Measurements from ENCODE around the gene UST.
"Not testable (repeated sequence)": the region's sequence is repeated elsewhere in the genome, so short reads cannot be mapped to it uniquely, and the experiment has no call there.

The UST gene

GRCh38 chr6:148906386-148906785, 159.6 kb downstream of the UST start:
- Histone ChIP-seq H3K9ac (ENCODE audit: low read depth in 1 of 2, low read length in 2 of 2) (no peak overlapping the region), H3K27me3 (ENCODE audit: control insufficient read depth in 2 of 2, insufficient read depth in 2 of 2, low read length in 2 of 2) (no peaks in the 10 kb centered on the region), H3K36me3 (ENCODE audit: control insufficient read depth in 2 of 2, insufficient read depth in 2 of 2, low read length in 2 of 2) (no peaks in the 10 kb centered on the region), H3K4me1 (ENCODE audit: control insufficient read depth in 2 of 2, insufficient read depth in 2 of 2, low read length in 2 of 2) (no peaks in the 10 kb centered on the region), H3K27ac (ENCODE audit: low read depth in 2 of 2, low read length in 2 of 2) (no peak overlapping the region), H3K9me3 (ENCODE audit: control insufficient read depth in 2 of 2, low read length in 2 of 2) (no peaks in the 10 kb centered on the region), H3K4me3 (ENCODE audit: low read length in 2 of 2) (no peak overlapping the region)

GRCh38 chr6:148907573-148907972, 160.7 kb downstream of the UST start:
- no peaks in the 10 kb centered on the region for H3K4me1 ChIP-seq (ENCODE audit: control insufficient read depth in 2 of 2, insufficient read depth in 2 of 2, low read length in 2 of 2)
- no peaks in the 10 kb centered on the region for H3K27me3 ChIP-seq (ENCODE audit: control insufficient read depth in 2 of 2, insufficient read depth in 2 of 2, low read length in 2 of 2)
- no peak overlapping the region for H3K27ac ChIP-seq (ENCODE audit: low read depth in 2 of 2, low read length in 2 of 2)
- no peak overlapping the region for H3K9ac ChIP-seq (ENCODE audit: low read depth in 1 of 2, low read length in 2 of 2)
- no peak overlapping the region for H3K4me3 ChIP-seq (ENCODE audit: low read length in 2 of 2)
- no peaks in the 10 kb centered on the region for H3K36me3 ChIP-seq (ENCODE audit: control insufficient read depth in 2 of 2, insufficient read depth in 2 of 2, low read length in 2 of 2)
- H3K9me3 ChIP-seq (ENCODE audit: control insufficient read depth in 2 of 2, low read length in 2 of 2): no peaks in the 10 kb centered on the region

GRCh38 chr6:148912252-148912651, 165.4 kb downstream of the UST start:
- no peaks in the 10 kb centered on the region for H3K4me1 ChIP-seq (ENCODE audit: control insufficient read depth in 2 of 2, insufficient read depth in 2 of 2, low read length in 2 of 2)
- peaks cover 0 to 5% of the 10 kb centered on the region in 2 donors for H3K9me3 ChIP-seq (ENCODE audit: control insufficient read depth in 2 of 2, low read length in 2 of 2)
- H3K27ac ChIP-seq (ENCODE audit: low read depth in 2 of 2, low read length in 2 of 2): no peak overlapping the region
- H3K9ac ChIP-seq (ENCODE audit: low read depth in 1 of 2, low read length in 2 of 2): no peak overlapping the region
- no peak overlapping the region for H3K4me3 ChIP-seq (ENCODE audit: low read length in 2 of 2)
- no peaks in the 10 kb centered on the region for H3K27me3 ChIP-seq (ENCODE audit: control insufficient read depth in 2 of 2, insufficient read depth in 2 of 2, low read length in 2 of 2)
- H3K36me3 ChIP-seq (ENCODE audit: control insufficient read depth in 2 of 2, insufficient read depth in 2 of 2, low read length in 2 of 2): no peaks in the 10 kb centered on the region

DNA sequence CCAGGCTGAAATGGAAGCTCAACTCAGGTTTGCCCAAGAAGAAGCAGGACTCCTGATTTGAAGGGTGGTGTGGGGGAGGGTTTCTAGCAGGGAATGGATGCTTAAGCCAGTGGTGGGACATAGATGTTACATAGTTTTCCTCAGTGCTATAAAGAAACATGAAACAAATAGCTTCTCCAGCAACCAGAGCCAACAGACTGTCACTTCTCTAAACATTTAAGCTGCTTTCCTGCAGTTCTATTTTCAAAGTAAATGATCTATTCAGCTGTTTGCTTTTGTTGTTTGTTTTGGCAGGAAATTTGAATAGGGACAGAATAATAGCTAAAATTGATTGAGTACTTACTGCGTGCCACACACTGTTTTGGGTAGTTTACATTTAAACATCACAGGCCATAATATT, 169.0 kb downstream of the UST start:
- Histone ChIP-seq H3K27me3 (ENCODE audit: control insufficient read depth in 2 of 2, insufficient read depth in 2 of 2, low read length in 2 of 2) (no peaks in the 10 kb centered on the region), H3K9me3 (ENCODE audit: control insufficient read depth in 2 of 2, low read length in 2 of 2) (peaks cover 0 to 5% of the 10 kb centered on the region in 2 donors), H3K4me3 (ENCODE audit: low read length in 2 of 2) (no peak overlapping the region), H3K36me3 (ENCODE audit: control insufficient read depth in 2 of 2, insufficient read depth in 2 of 2, low read length in 2 of 2) (no peaks in the 10 kb centered on the region), H3K4me1 (ENCODE audit: control insufficient read depth in 2 of 2, insufficient read depth in 2 of 2, low read length in 2 of 2) (no peaks in the 10 kb centered on the region), H3K27ac (ENCODE audit: low read depth in 2 of 2, low read length in 2 of 2) (no peak overlapping the region), H3K9ac (ENCODE audit: low read depth in 1 of 2, low read length in 2 of 2) (no peak overlapping the region)

DNA sequence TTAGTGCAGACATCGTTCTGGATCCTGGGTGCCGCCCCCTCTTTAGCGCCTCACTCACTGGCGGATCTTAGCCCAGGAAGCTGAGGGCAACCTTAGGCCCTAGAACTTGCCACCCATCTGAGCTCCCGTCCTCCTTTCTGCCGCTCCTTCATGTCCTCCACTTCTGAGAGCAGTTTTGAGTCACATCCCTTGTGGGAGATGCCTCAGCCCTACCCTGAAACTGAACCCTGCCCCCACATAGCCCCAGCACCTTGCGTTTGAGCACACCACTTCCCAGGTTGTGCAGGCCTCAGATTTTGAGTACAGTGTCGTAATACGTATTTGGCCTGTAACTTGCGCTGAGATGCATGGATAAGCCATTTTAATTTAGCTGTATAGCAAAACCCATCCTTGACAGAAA, 169.7 kb downstream of the UST start:
- not testable (repeated sequence) for H3K27me3 ChIP-seq (ENCODE audit: control insufficient read depth in 2 of 2, insufficient read depth in 2 of 2, low read length in 2 of 2); H3K9ac ChIP-seq (ENCODE audit: low read depth in 1 of 2, low read length in 2 of 2); H3K4me1 ChIP-seq (ENCODE audit: control insufficient read depth in 2 of 2, insufficient read depth in 2 of 2, low read length in 2 of 2); H3K27ac ChIP-seq (ENCODE audit: low read depth in 2 of 2, low read length in 2 of 2); H3K36me3 ChIP-seq (ENCODE audit: control insufficient read depth in 2 of 2, insufficient read depth in 2 of 2, low read length in 2 of 2); H3K9me3 ChIP-seq (ENCODE audit: control insufficient read depth in 2 of 2, low read length in 2 of 2); H3K4me3 ChIP-seq (ENCODE audit: low read length in 2 of 2)

GRCh38 chr6:148924226-148925012, 177.6 kb downstream of the UST start:
- Histone ChIP-seq H3K4me3 (ENCODE audit: low read length in 2 of 2) (no peak overlapping the region), H3K27me3 (ENCODE audit: control insufficient read depth in 2 of 2, insufficient read depth in 2 of 2, low read length in 2 of 2) (no peaks in the 10 kb centered on the region), H3K4me1 (ENCODE audit: control insufficient read depth in 2 of 2, insufficient read depth in 2 of 2, low read length in 2 of 2) (no peaks in the 10 kb centered on the region), H3K27ac (ENCODE audit: low read depth in 2 of 2, low read length in 2 of 2) (no peak overlapping the region), H3K36me3 (ENCODE audit: control insufficient read depth in 2 of 2, insufficient read depth in 2 of 2, low read length in 2 of 2) (no peaks in the 10 kb centered on the region), H3K9me3 (ENCODE audit: control insufficient read depth in 2 of 2, low read length in 2 of 2) (no peaks in the 10 kb centered on the region), H3K9ac (ENCODE audit: low read depth in 1 of 2, low read length in 2 of 2) (no peak overlapping the region)

GRCh38 chr6:148925701-148926100, 178.9 kb downstream of the UST start:
- H3K27me3 ChIP-seq (ENCODE audit: control insufficient read depth in 2 of 2, insufficient read depth in 2 of 2, low read length in 2 of 2): no peaks in the 10 kb centered on the region
- H3K4me3 ChIP-seq (ENCODE audit: low read length in 2 of 2): no peak overlapping the region
- no peaks in the 10 kb centered on the region for H3K9me3 ChIP-seq (ENCODE audit: control insufficient read depth in 2 of 2, low read length in 2 of 2)
- no peak overlapping the region for H3K9ac ChIP-seq (ENCODE audit: low read depth in 1 of 2, low read length in 2 of 2)
- no peaks in the 10 kb centered on the region for H3K36me3 ChIP-seq (ENCODE audit: control insufficient read depth in 2 of 2, insufficient read depth in 2 of 2, low read length in 2 of 2)
- H3K27ac ChIP-seq (ENCODE audit: low read depth in 2 of 2, low read length in 2 of 2): no peak overlapping the region
- no peaks in the 10 kb centered on the region for H3K4me1 ChIP-seq (ENCODE audit: control insufficient read depth in 2 of 2, insufficient read depth in 2 of 2, low read length in 2 of 2)

- H3K9me3 ChIP-seq (ENCODE audit: control insufficient read depth in 2 of 2, low read length in 2 of 2): no peaks in the 10 kb centered on the region
- H3K36me3 ChIP-seq (ENCODE audit: control insufficient read depth in 2 of 2, insufficient read depth in 2 of 2, low read length in 2 of 2): no peaks in the 10 kb centered on the region
- no peaks in the 10 kb centered on the region for H3K27me3 ChIP-seq (ENCODE audit: control insufficient read depth in 2 of 2, insufficient read depth in 2 of 2, low read length in 2 of 2)
- H3K27ac ChIP-seq (ENCODE audit: low read depth in 2 of 2, low read length in 2 of 2): no peak overlapping the region
- H3K4me1 ChIP-seq (ENCODE audit: control insufficient read depth in 2 of 2, insufficient read depth in 2 of 2, low read length in 2 of 2): no peaks in the 10 kb centered on the region
- H3K4me3 ChIP-seq (ENCODE audit: low read length in 2 of 2): no peak overlapping the region
- no peak overlapping the region for H3K9ac ChIP-seq (ENCODE audit: low read depth in 1 of 2, low read length in 2 of 2)
Measured at GRCh38 chr6:148926478-148926877, 179.6 kb downstream of the UST start.

GRCh38 chr6:148927586-148927985, 180.8 kb downstream of the UST start:
- Histone ChIP-seq H3K27me3 (ENCODE audit: control insufficient read depth in 2 of 2, insufficient read depth in 2 of 2, low read length in 2 of 2) (no peaks in the 10 kb centered on the region), H3K4me3 (ENCODE audit: low read length in 2 of 2) (no peak overlapping the region)

GRCh38 chr6:148928811-148929210, 182.0 kb downstream of the UST start:
- Histone ChIP-seq H3K27me3 (ENCODE audit: control insufficient read depth in 2 of 2, insufficient read depth in 2 of 2, low read length in 2 of 2) (no peaks in the 10 kb centered on the region), H3K4me3 (ENCODE audit: low read length in 2 of 2) (no peak overlapping the region), H3K36me3 (ENCODE audit: control insufficient read depth in 2 of 2, insufficient read depth in 2 of 2, low read length in 2 of 2) (no peaks in the 10 kb centered on the region)

More at GRCh38 chr6:148927586-148927985, 180.8 kb downstream of the UST start:
- no peaks in the 10 kb centered on the region for H3K36me3 ChIP-seq (ENCODE audit: control insufficient read depth in 2 of 2, insufficient read depth in 2 of 2, low read length in 2 of 2)
- H3K9ac ChIP-seq (ENCODE audit: low read depth in 1 of 2, low read length in 2 of 2): no peak overlapping the region
- H3K9me3 ChIP-seq (ENCODE audit: control insufficient read depth in 2 of 2, low read length in 2 of 2): no peaks in the 10 kb centered on the region
- no peak overlapping the region for H3K27ac ChIP-seq (ENCODE audit: low read depth in 2 of 2, low read length in 2 of 2)
- no peaks in the 10 kb centered on the region for H3K4me1 ChIP-seq (ENCODE audit: control insufficient read depth in 2 of 2, insufficient read depth in 2 of 2, low read length in 2 of 2)

More at GRCh38 chr6:148928811-148929210, 182.0 kb downstream of the UST start:
- H3K9ac ChIP-seq (ENCODE audit: low read depth in 1 of 2, low read length in 2 of 2): no peak overlapping the region
- H3K9me3 ChIP-seq (ENCODE audit: control insufficient read depth in 2 of 2, low read length in 2 of 2): no peaks in the 10 kb centered on the region
- H3K27ac ChIP-seq (ENCODE audit: low read depth in 2 of 2, low read length in 2 of 2): no peak overlapping the region
- no peaks in the 10 kb centered on the region for H3K4me1 ChIP-seq (ENCODE audit: control insufficient read depth in 2 of 2, insufficient read depth in 2 of 2, low read length in 2 of 2)

Measured in mucosa of rectum (tissue), 2 donors.